Activated CD4-positive, alpha-beta T cell treated with anti-CD3 and anti-CD28 coated beads, Interleukin-2, Interleukin-6, amounts not matched to agents 100 ng/mL and 50 ng/mL, durations not matched to agents 16 hours and 8 hours (primary cell): Measurements from ENCODE around the gene SMCHD1.
"Not testable (repeated sequence)": the region's sequence is repeated elsewhere in the genome, so short reads cannot be mapped to it uniquely, and the experiment has no call there.

Source experiments
- DNase-seq: peaks from one replicate; pipeline ENCODE4 v3.0.0-alpha.2; 2020

The SMCHD1 gene

GRCh38 chr18:2723207-2723606 lies 67.7 kb downstream of the SMCHD1 start:
- DNase-seq, result no peak

DNA sequence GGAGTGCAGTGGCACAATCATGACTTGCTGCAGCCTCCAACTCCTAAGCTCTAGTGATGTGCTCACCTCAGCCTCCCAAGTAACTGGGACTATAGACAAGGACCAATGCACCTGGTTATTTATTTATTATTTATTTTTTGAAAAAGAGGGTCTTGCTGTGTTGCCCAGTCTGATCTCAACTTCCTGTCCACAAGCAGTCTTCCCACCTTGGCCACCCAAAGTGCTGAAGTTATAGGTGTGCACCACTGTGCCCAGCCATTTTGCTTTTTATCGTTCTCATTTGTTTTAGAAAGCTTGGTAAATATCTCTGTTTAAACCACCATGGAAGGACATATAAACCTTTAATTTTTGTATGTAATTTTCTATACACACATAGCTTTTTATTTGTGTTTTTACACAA lies 74.2 kb downstream of the SMCHD1 start:
- DNase-seq, result no peak

DNA sequence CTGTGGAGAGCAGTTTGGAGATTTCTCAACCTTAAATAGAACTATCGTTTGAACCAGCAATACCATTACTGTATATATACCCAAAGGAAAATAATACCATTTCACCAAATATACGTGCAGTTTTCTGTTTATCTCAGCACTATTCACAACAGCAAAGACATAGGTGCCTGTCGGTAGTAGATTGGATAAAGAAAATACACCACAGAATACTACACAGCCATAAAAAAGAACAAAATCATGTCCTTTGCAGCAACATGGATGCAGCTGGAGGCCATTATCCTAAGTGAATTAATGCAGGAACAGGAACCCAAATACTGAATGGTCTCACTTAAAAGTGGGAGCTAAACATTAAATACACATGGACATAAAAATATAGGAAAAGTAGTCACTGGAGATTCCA lies 81.3 kb downstream of the SMCHD1 start:
- DNase-seq, result no peak

GRCh38 chr18:2740082-2740481 lies 84.6 kb downstream of the SMCHD1 start:
- DNase-seq, result not testable (repeated sequence)

- DNase-seq, result no peak
Measured at GRCh38 chr18:2746274-2746673, 90.7 kb downstream of the SMCHD1 start.

- no peak for DNase-seq
Measured at GRCh38 chr18:2758309-2758708, 102.8 kb downstream of the SMCHD1 start.

GRCh38 chr18:2774669-2775068 lies 119.1 kb downstream of the SMCHD1 start:
- no peak for DNase-seq

- DNase-seq, result no peak
Measured at GRCh38 chr18:2776601-2777000, 121.1 kb downstream of the SMCHD1 start.

GRCh38 chr18:2777241-2777640 lies 121.7 kb downstream of the SMCHD1 start:
- no peak for DNase-seq

DNA sequence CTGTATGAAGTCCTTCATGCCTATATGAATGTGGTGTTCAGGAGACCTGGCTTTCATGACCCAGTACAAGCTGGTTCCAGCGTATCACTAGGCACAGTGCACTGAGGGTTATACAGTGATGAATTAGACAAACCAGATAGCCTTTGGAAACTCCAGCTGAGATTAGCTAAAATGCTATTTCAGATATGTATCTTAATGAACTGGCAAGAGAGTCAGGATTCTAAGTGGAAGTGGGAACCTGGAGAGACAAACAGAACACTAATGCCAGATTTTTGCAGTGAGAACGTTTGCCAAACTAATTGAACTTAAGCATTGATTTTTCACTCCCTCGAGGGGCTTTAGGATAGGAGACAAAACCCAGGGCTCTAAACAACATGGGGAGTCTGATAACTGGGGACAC lies 125.2 kb downstream of the SMCHD1 start:
- DNase-seq, result no peak

DNA sequence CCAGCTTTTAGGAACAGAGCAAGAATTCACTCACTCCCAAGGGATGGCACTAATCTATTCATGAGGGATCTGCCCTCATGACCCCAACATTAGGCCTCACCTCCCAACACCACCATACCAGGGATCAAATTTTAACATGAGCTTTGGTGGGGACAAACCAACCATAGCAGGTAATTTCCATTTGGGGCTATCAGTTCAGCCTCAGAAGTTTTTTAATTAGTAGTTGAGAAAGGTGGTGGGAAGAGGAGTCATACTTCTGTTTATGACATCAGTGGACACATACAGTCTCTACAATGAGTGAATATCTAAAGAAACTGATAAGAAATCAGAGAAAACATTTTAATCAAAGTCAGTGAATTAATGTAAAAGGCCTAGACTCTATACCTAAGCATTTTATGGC lies 131.7 kb downstream of the SMCHD1 start:
- no peak for DNase-seq

- DNase-seq, result no peak
Measured at GRCh38 chr18:2792395-2792794, 136.9 kb downstream of the SMCHD1 start.

DNA sequence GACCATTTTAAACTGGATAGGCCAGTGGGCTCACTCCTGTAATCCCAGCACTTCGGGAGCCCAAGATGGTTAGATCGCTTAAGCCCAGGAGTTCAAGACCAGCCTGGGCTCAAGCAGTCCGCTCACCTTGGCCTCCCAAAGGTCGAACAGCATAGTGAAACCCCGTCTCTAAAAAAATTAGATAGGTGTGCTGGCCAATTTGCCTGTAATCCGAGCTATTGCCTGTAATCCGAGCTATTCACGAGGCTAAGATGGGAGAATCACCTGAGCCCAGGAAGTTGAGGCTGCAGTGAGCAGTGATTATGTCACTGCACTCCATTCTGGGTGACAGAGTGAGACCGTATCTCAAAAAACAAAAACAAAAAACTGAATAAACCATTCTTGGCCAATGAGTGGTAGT lies 138.6 kb downstream of the SMCHD1 start:
- DNase-seq, result no peak

- DNase-seq, result no peak
Measured at GRCh38 chr18:2797951-2798350, 142.4 kb downstream of the SMCHD1 start.

DNA sequence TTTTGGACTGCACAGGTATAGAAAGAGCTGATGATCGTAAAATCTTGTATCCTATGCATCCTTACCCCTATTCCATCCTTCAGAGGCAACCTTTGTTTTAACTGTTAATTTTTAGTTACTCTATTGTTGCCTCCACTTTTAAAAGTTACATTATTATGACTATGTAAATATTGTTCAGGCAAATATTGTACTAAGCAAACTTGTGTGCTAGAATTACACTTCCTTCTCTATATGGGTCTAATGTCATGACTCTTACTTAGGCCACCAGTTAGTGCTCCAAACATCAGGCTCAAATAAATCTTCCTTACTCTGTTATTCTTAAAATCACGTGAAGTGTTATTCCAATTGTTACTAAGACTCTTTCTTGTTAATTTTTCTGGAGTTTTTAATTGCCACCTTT lies 143.8 kb downstream of the SMCHD1 start:
- no peak for DNase-seq

GRCh38 chr18:2805970-2806943 lies 150.7 kb downstream of the SMCHD1 start:
- DNase-seq, result no peak

GRCh38 chr18:2808640-2809039 lies 153.1 kb downstream of the SMCHD1 start:
- DNase-seq, result not testable (repeated sequence)

DNA sequence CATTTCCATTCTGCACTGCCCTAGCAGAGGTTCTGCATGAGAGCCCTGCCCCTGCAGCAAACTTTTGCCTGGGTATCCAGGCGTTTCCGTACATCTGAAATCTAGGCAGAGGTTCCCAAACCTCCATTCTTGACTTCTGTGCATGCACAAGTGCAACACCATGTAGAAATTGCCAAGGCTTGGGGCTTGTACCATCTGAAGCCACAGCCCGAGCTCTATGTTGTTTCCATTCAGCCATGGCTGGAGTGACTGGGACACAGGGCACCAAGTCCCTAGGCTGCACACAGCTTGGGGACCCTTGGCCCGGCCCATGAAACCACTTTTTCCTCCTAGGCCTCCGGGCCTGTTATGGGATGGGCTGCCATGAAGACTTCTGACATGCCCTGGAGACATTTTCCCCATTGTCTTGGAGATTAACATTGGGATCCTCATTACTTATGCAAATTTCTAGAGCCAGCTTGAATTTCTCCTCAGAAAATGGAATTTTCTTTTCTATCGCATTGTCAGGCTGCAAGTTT lies 154.2 kb downstream of the SMCHD1 start:
- DNase-seq, result not testable (repeated sequence)

- no peak for DNase-seq
Measured at GRCh38 chr18:2811416-2811815, 155.9 kb downstream of the SMCHD1 start.

GRCh38 chr18:2814928-2815327 lies 159.4 kb downstream of the SMCHD1 start:
- no peak for DNase-seq

GRCh38 chr18:2818281-2818680 lies 162.8 kb downstream of the SMCHD1 start:
- no peak for DNase-seq

- DNase-seq, result no peak
Measured at GRCh38 chr18:2821695-2822094, 166.2 kb downstream of the SMCHD1 start.

GRCh38 chr18:2822213-2822921 lies 166.8 kb downstream of the SMCHD1 start:
- DNase-seq, result no peak

DNA sequence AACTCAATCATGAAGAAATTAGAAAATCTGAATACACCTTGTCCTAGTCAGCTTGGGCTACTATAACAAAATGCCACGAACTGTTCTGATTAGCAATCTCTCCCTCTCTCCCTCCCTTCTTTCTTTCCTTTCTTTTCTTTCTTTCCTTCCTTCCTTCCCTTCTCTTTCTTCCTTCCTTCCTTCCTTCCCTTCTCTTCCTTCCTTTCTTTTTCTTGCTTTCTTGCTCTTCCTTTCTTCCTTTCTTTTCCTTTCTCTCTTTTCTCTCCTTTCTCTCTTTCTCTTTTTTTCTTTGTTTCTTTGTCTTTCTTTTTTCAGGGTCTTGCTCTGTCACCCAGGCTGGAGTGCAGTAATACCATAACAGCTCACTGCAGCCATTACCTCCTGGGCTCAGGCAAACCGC lies 167.7 kb downstream of the SMCHD1 start:
- no peak for DNase-seq
